HepG2 (cell line): Measurements from ENCODE around the gene ABHD10. TPM values are rescaled to one million over a fixed set of nuclear protein-coding genes. Genes with fewer than 3 reads are reported as not detected.

Source experiments
- ATAC-seq: fragments of 200-7000 bp; cut with Tn5 transposase; 3 replicates; pipeline ENCODE4 v1.9.1; 2020; ENCODE audit warnings: mild to moderate bottlenecking, moderate library complexity
- BruUV-seq: library from RNA; stranded (reverse); fragments of 400-500 nt; replicated peaks from 2 replicates; lab custom pipeline; 2021; lab: Mats Ljungman, UMichigan
- CTCF ChIA-PET: fragments of 300-600 bp; formaldehyde crosslinking; extraction: SDS; loops from one replicate; lab custom pipeline; 2021; ENCODE audit warnings: low total read pairs, inconsistent platforms, low intra/inter-chr PET ratio; lab: Yijun Ruan, JAX
- POLR2A ChIA-PET: fragments of 350-600 bp; sonication (Branson Sonifier 250); formaldehyde crosslinking; loops from one replicate; lab custom pipeline; 2020; ENCODE audit warnings: antibody characterized with exemption, inconsistent platforms; lab: Yijun Ruan, JAX
- DNase-seq: peaks from one replicate; pipeline ENCODE4 v3.0.0-alpha.2; 2015; ENCODE audit warnings: low spot score
- FAIRE-seq: peaks from 3 replicates; lab custom pipeline; 2011; peaks lifted over from hg19 to GRCh38; lab: Jason Lieb, UNC
- H2AFZ ChIP-seq: one replicate; pipeline ENCODE4 v1.6.1; 2011; ENCODE audit warnings: low read length, inconsistent platforms
- H3K27ac ChIP-seq: fragments of 300-600 bp; 3 replicates; pipeline ENCODE4 v1.8.0; 2011; ENCODE audit warnings: mixed run types, mild to moderate bottlenecking, mixed read lengths, low read length, inconsistent platforms; ENCODE audit not compliant: insufficient read depth; ENCODE audit errors: extremely low read length
- H3K27me3 ChIP-seq, 2 experiments: fragments of 200-600 bp in 1 of 2; 2 replicates in 1 of 2; 3 replicates in 1 of 2; pipeline versions ENCODE4 v1.6.0 to v1.8.0; 2011; ENCODE audit warnings: low read length in 2 of 2, mild to moderate bottlenecking in 2 of 2, moderate library complexity in 2 of 2, inconsistent platforms in 1 of 2; ENCODE audit not compliant: insufficient read depth in 2 of 2, control insufficient read depth in 1 of 2
- H3K36me3 ChIP-seq, 2 experiments: fragments of 200-600 bp in 1 of 2; replicated peaks in 1 of 2; 2 replicates in 1 of 2; 3 replicates in 1 of 2; pipeline versions ENCODE4 v1.5.1 to v1.8.0; 2011; ENCODE audit warnings: low read length in 2 of 2, inconsistent platforms in 1 of 2; ENCODE audit not compliant: insufficient read depth in 2 of 2, control insufficient read depth in 1 of 2
- H3K4me1 ChIP-seq: 2 replicates; pipeline ENCODE4 v1.5.1; 2012; ENCODE audit warnings: low read length, inconsistent platforms; ENCODE audit not compliant: insufficient read depth
- H3K4me2 ChIP-seq: 2 replicates; pipeline ENCODE4 v1.6.0; 2011; ENCODE audit warnings: low read depth, low read length, inconsistent platforms
- H3K4me3 ChIP-seq, 3 experiments: fragments of 200-600 bp in 1 of 3; sonication (generic), shearing (Covaris generic) in 1 of 3; replicated peaks in 1 of 3; 2 replicates each; pipeline ENCODE4 v1.5.1; 2011 to 2016; ENCODE audit warnings: low read length in 3 of 3, inconsistent platforms in 2 of 3, low read depth in 2 of 3, mild to moderate bottlenecking in 2 of 3, control low read depth in 1 of 3, mixed read lengths in 1 of 3; ENCODE audit not compliant: insufficient read depth in 1 of 3
- H3K79me2 ChIP-seq: one replicate; pipeline ENCODE4 v1.6.1; 2011; ENCODE audit warnings: low read length, inconsistent platforms; ENCODE audit not compliant: insufficient read depth
- H3K9ac ChIP-seq: 2 replicates; pipeline ENCODE4 v1.6.0; 2011; ENCODE audit warnings: mild to moderate bottlenecking, low read depth, low read length, inconsistent platforms; ENCODE audit not compliant: insufficient read depth
- H3K9me3 ChIP-seq: 2 replicates; pipeline ENCODE4 v1.5.1; 2012; ENCODE audit warnings: mild to moderate bottlenecking, low read length
- H4K20me1 ChIP-seq: 2 replicates; pipeline ENCODE4 v1.6.0; 2011; ENCODE audit warnings: inconsistent platforms, mild to moderate bottlenecking, low read length, moderate library complexity; ENCODE audit not compliant: insufficient read depth
- CREB1 ChIP-seq, 2 experiments: fragments of 450-650 bp in 1 of 2; IDR thresholded peaks; 2 replicates each; pipeline ENCODE4 v1.6.1; 2016 to 2017; ENCODE audit warnings: control low read depth in 1 of 2, mild to moderate bottlenecking in 1 of 2, missing compliant biosample characterization in 1 of 2, missing genetic modification characterization in 1 of 2
- HNF4A ChIP-seq: sonication (generic); formaldehyde crosslinking; IDR thresholded peaks from 2 replicates; pipeline ENCODE4 v1.4.0; 2020; ENCODE audit warnings: missing genetic modification reagents
- NCOA5 ChIP-seq: sonication (generic); formaldehyde crosslinking; IDR thresholded peaks from 2 replicates; pipeline ENCODE4 v1.4.0; 2020; ENCODE audit warnings: missing genetic modification reagents
- NRL ChIP-seq: sonication (generic); formaldehyde crosslinking; IDR thresholded peaks from 2 replicates; pipeline ENCODE4 v1.5.0; 2020; ENCODE audit warnings: missing genetic modification reagents, mild to moderate bottlenecking, moderate library complexity, borderline replicate concordance
- PHF20 ChIP-seq: sonication (generic); formaldehyde crosslinking; IDR thresholded peaks from 2 replicates; pipeline ENCODE4 v1.5.0; 2020; ENCODE audit warnings: mild to moderate bottlenecking, missing genetic modification reagents
- PLRG1 ChIP-seq: fragments of 450-650 bp; conservative IDR thresholded peaks from 2 replicates; pipeline ENCODE4 v1.6.1; 2016
- POLR2A ChIP-seq, 2 experiments: IDR thresholded peaks; 2 replicates each; pipeline ENCODE4 v1.6.1; 2011; ENCODE audit warnings: low read depth in 2 of 2, low read length in 2 of 2, mild to moderate bottlenecking in 1 of 2, moderate library complexity in 1 of 2; ENCODE audit not compliant: insufficient read depth in 1 of 2
- REL ChIP-seq: sonication (generic); formaldehyde crosslinking; conservative IDR thresholded peaks from 2 replicates; pipeline ENCODE4 v1.8.0; 2022; ENCODE audit warnings: mild to moderate bottlenecking, missing genetic modification reagents, moderate library complexity
- SNAPC2 ChIP-seq: sonication (generic); formaldehyde crosslinking; IDR thresholded peaks from 2 replicates; pipeline ENCODE4 v1.8.1; 2022; ENCODE audit warnings: mild to moderate bottlenecking, missing genetic modification reagents
- THAP11 ChIP-seq: IDR thresholded peaks from 2 replicates; pipeline ENCODE4 v1.6.1; 2016; ENCODE audit warnings: missing biosample characterization, missing genetic modification reagents
- ZMAT3 ChIP-seq: sonication (generic); formaldehyde crosslinking; conservative IDR thresholded peaks from 2 replicates; pipeline ENCODE4 v1.7.0; 2021; ENCODE audit warnings: missing genetic modification reagents
- ZMYM3 ChIP-seq: sonication (generic); formaldehyde crosslinking; IDR thresholded peaks from 2 replicates; pipeline ENCODE4 v1.5.1; 2020; ENCODE audit warnings: mild to moderate bottlenecking, missing genetic modification reagents
- ZNF282 ChIP-seq: fragments of 450-650 bp; IDR thresholded peaks from 2 replicates; pipeline ENCODE4 v1.6.1; 2018; ENCODE audit not compliant: partially characterized antibody
- ZNF552 ChIP-seq: sonication (generic); formaldehyde crosslinking; IDR thresholded peaks from 2 replicates; pipeline ENCODE4 v1.9.0; 2022; ENCODE audit warnings: missing genetic modification reagents, mild to moderate bottlenecking, borderline replicate concordance
- ZNF776 ChIP-seq: sonication (generic); formaldehyde crosslinking; IDR thresholded peaks from 2 replicates; pipeline ENCODE4 v1.4.0; 2020; ENCODE audit warnings: mild to moderate bottlenecking, missing genetic modification reagents
- ZNF782 ChIP-seq: sonication (generic); formaldehyde crosslinking; IDR thresholded peaks from 2 replicates; pipeline ENCODE4 v1.4.0; 2020; ENCODE audit warnings: missing genetic modification reagents, mild to moderate bottlenecking, borderline replicate concordance
- ZSCAN20 ChIP-seq: sonication (generic); formaldehyde crosslinking; IDR thresholded peaks from 2 replicates; pipeline ENCODE4 v1.4.0; 2020; ENCODE audit warnings: missing genetic modification reagents, mild to moderate bottlenecking, borderline replicate concordance
- WGBS: methylation state at CpG from one replicate; pipeline ENCODE4 v1.1.6; 2017; ENCODE audit warnings: low lambda C conversion rate; 5-methylcytosine and 5-hydroxymethylcytosine counted together
- in situ Hi-C: cut with HindIII; loops from 2 replicates; pipeline ENCODE4 v1.10.0; 2017; ENCODE audit warnings: low pct_unique_long_range_greater_than_20kb; ENCODE audit not compliant: extremely low pct_ligation_motif_present
- intact Hi-C: fragments of 100-400 bp; cut with micrococcal nuclease; formaldehyde crosslinking; loops from one replicate; pipeline ENCODE4 v1.10.0; 2022; ENCODE audit not compliant: unreplicated experiment
- polyA plus RNA-seq, 8 experiments: library from polyadenylated mRNA; depleted of rRNA in 3 of 8; stranded (reverse) in 7 of 8; unstranded in 1 of 8; fragments of >200 nt; fragmentation: Illumina TruSeq in 4 of 8; extraction: Trizol in 4 of 8; gene quantifications; 2 replicates each; pipeline versions ENCODE4 v1.2.1 to v1.2.3, GENCODE V29; 2011 to 2016; ENCODE audit warnings: low read depth in 4 of 8, missing spikeins in 1 of 8, mixed read lengths in 1 of 8; ENCODE audit not compliant: insufficient read depth in 1 of 8
- total RNA-seq, 5 experiments: library from RNA; depleted of rRNA; stranded (reverse); fragments of >200 nt; fragmentation: Illumina TruSeq; extraction: Trizol; gene quantifications; 2 replicates each; pipeline ENCODE4 v1.2.3, GENCODE V29; 2016; ENCODE audit warnings: low read depth in 1 of 5
- TF ChIP-seq, protein P1 (sequence below), 2 experiments: sonication (generic) in 1 of 2; formaldehyde crosslinking in 1 of 2; IDR thresholded peaks; 2 replicates each; pipeline versions ENCODE4 v1.5.1 to v1.6.1; 2011 to 2020; ENCODE audit warnings: borderline replicate concordance in 1 of 2, low read depth in 1 of 2, low read length in 1 of 2, mild to moderate bottlenecking in 1 of 2, missing genetic modification reagents in 1 of 2, moderate library complexity in 1 of 2
- TF ChIP-seq, protein P2 (sequence below): sonication (generic); formaldehyde crosslinking; IDR thresholded peaks from 2 replicates; pipeline ENCODE4 v1.5.0; 2020; ENCODE audit warnings: missing genetic modification reagents
- TF ChIP-seq, protein P3 (sequence below): sonication (generic); formaldehyde crosslinking; IDR thresholded peaks from 2 replicates; pipeline ENCODE4 v1.8.1; 2023; ENCODE audit warnings: missing genetic modification reagents, mild to moderate bottlenecking, borderline replicate concordance

Gene ABHD10
- total and polyA plus RNA-seq, 2 of the 13 experiments (the other 11 are each of a cell fraction or from before 2014, with no cell fraction given): 22.8 to 50.2 TPM

DNA sequence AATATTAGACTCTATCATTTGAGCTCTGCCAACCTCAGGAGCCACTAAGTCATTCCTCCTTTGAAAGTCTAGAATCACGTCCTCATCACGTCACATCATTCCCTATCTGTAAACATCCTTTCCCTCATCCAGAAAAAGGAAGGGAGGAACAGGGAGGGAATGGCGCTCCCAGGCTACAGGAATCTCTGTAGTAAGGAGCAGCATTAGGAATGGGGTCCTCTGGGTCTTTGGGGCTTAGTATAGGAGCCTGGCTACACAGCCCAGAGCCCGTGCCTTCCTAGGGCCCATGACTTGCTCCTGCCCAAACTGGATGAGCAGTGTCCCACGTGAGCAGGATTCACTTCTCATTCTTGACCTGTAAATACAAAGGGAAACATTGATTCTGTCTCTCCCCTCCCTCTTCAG, 21.5 kb downstream of the ABHD10 start (continued):
- TF ChIP-seq ZNF782: no peak
- no peak for TF ChIP-seq ZMYM3 (CRISPR knock-in tag)
- TF ChIP-seq, protein P1, sequence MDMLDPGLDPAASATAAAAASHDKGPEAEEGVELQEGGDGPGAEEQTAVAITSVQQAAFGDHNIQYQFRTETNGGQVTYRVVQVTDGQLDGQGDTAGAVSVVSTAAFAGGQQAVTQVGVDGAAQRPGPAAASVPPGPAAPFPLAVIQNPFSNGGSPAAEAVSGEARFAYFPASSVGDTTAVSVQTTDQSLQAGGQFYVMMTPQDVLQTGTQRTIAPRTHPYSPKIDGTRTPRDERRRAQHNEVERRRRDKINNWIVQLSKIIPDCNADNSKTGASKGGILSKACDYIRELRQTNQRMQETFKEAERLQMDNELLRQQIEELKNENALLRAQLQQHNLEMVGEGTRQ (IDR thresholded peaks at IDR 0.05; ENCODE audit: low read depth, low read length): no peak
- TF ChIP-seq, protein P1 (CRISPR knock-in tag; IDR thresholded peaks at IDR 0.05; ENCODE audit: borderline replicate concordance): no peak
- no peak for TF ChIP-seq POLR2A (IDR thresholded peaks at IDR 0.05; ENCODE audit: insufficient read depth in 1 of 2, low read depth in 2 of 2, low read length in 2 of 2)
- no peak for TF ChIP-seq ZMAT3 (CRISPR knock-in tag)
- no peak for TF ChIP-seq HNF4A
- TF ChIP-seq, protein P2, sequence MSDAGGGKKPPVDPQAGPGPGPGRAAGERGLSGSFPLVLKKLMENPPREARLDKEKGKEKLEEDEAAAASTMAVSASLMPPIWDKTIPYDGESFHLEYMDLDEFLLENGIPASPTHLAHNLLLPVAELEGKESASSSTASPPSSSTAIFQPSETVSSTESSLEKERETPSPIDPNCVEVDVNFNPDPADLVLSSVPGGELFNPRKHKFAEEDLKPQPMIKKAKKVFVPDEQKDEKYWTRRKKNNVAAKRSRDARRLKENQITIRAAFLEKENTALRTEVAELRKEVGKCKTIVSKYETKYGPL: no peak
- TF ChIP-seq PHF20 (CRISPR knock-in tag): no peak

DNA sequence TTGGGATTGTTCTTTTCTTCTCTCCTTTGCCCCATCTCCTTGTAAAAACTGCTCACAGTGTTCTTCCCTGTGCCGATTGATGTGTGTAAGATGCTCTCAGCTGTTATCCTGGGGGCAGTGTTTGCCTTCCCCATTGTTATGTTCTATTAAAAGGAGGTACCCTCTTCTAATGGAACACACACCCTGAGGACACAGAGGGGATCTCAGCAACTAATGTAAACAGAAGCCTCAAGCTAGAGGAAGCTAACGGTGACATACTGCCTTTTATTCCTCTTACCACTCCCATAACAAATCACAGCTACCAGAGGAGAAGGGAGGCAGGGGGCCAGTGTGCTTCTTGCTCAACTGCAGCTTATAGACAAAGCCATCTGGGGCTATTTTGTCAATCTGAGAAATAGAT, 22.1 kb downstream of the ABHD10 start:
- Histone ChIP-seq H3K9ac (no peak overlapping the region), H4K20me1 (no peaks in the 10 kb centered on the region), H2AFZ (no peak overlapping the region), H3K4me3 (no peak overlapping the region), H3K79me2 (no peaks in the 10 kb centered on the region), H3K4me1 (peaks cover 29% of the 10 kb centered on the region), H3K36me3 (no peaks in the 10 kb centered on the region), H3K4me2 (no peak overlapping the region), H3K9me3 (no peaks in the 10 kb centered on the region), H3K27me3 (peaks cover 5 to 23% of the 10 kb centered on the region in 2 experiments), H3K27ac (no peak overlapping the region)
- in situ Hi-C loops: no loop called here
- intact Hi-C loops: no loop called here
- DNase-seq (no peak), FAIRE-seq (no peak), ATAC-seq (no peak)
- 44% methylated on average over 2 of the region's 2 CpGs for WGBS
- ChIA-PET POLR2A (no interaction called here), CTCF (no interaction called here)
- no TSS peak for BruUV-seq
- TF ChIP-seq ZNF282 (no peak), SNAPC2 (no peak), ZNF552 (no peak), PLRG1 (no peak), REL (CRISPR knock-in tag) (no peak), THAP11 (CRISPR knock-in tag) (no peak), NRL (CRISPR knock-in tag) (no peak), CREB1 (IDR thresholded peaks at IDR 0.05) (no peak), CREB1 (CRISPR knock-in tag; IDR thresholded peaks at IDR 0.05) (no peak), ZNF776 (CRISPR knock-in tag) (no peak), ZSCAN20 (no peak), NCOA5 (no peak)
- TF ChIP-seq, protein P3, sequence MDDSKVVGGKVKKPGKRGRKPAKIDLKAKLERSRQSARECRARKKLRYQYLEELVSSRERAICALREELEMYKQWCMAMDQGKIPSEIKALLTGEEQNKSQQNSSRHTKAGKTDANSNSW: no peak
